Prostate gland (tissue), 2 donors: ENCODE results near the gene SSC5D.

Source experiments
- CTCF ChIP-seq, 4 experiments: fragments of 200-600 bp in 2 of 4; fragments of 450-650 bp in 2 of 4; sonication (generic) in 2 of 4; IDR thresholded peaks; 1 replicate in 3 of 4; 2 replicates in 1 of 4; pipeline ENCODE4 v1.5.1; 2016 to 2019; ENCODE audit warnings: antibody characterized with exemption in 4 of 4, mild to moderate bottlenecking in 2 of 4, moderate library complexity in 2 of 4
- POLR2A ChIP-seq: fragments of 450-650 bp; IDR thresholded peaks from one replicate; pipeline ENCODE4 v1.6.1; 2016; ENCODE audit warnings: antibody characterized with exemption, mild to moderate bottlenecking
- POLR2AphosphoS5 ChIP-seq: sonication (generic); formaldehyde crosslinking; IDR thresholded peaks from one replicate; pipeline ENCODE4 v1.6.1; 2017; ENCODE audit warnings: antibody characterized with exemption

GRCh38 chr19:55487924-55488687 is at the start of gene SSC5D:
- TF ChIP-seq CTCF (IDR thresholded peaks at IDR 0.05) (no peak), POLR2A (no peak), POLR2AphosphoS5 (no peak)
